BLaER1 treated with 17β-estradiol and CSF1 and Interleukin-3, amounts not matched to agents 10 nM and 100 nM (cell line): Measurements from ENCODE around the gene TMEFF1.

Experiments used
- H3K27ac ChIP-seq, 11 experiments: shearing (Covaris generic); formaldehyde crosslinking; 2 replicates each; pipeline ENCODE4 v1.8.1; 2022
- H3K27me3 ChIP-seq, 11 experiments: shearing (Covaris generic); formaldehyde crosslinking; 2 replicates each; pipeline ENCODE4 v1.8.1; 2022
- H3K36me3 ChIP-seq, 11 experiments: shearing (Covaris generic); formaldehyde crosslinking; 2 replicates each; pipeline ENCODE4 v1.8.1; 2022
- H3K4me1 ChIP-seq, 10 experiments: shearing (Covaris generic); formaldehyde crosslinking; 2 replicates each; pipeline ENCODE4 v1.8.1; 2022
- H3K4me2 ChIP-seq, 11 experiments: shearing (Covaris generic); formaldehyde crosslinking; 2 replicates each; pipeline ENCODE4 v1.8.1; 2022
- H3K4me3 ChIP-seq, 10 experiments: shearing (Covaris generic); formaldehyde crosslinking; 2 replicates each; pipeline ENCODE4 v1.8.1; 2022
- H3K9ac ChIP-seq, 11 experiments: shearing (Covaris generic); formaldehyde crosslinking; 2 replicates each; pipeline ENCODE4 v1.8.1; 2022
- H3K9me3 ChIP-seq, 11 experiments: shearing (Covaris generic); formaldehyde crosslinking; replicated peaks in 1 of 11; 2 replicates each; pipeline ENCODE4 v1.8.1; 2022
- H4K20me1 ChIP-seq, 11 experiments: shearing (Covaris generic); formaldehyde crosslinking; 2 replicates each; pipeline ENCODE4 v1.8.1; 2022
- Cebpa-rat ChIP-seq, 11 experiments: shearing (Covaris generic); IDR thresholded peaks; 2 replicates each; pipeline ENCODE4 v1.8.1; 2022

Gene TMEFF1

GRCh38 chr9:100474082-100474923 lies 1.4 kb downstream of the TMEFF1 start:
- Histone ChIP-seq H3K4me1 (peaks cover 0 to 24% (median 13%) of the 10 kb centered on the region in 10 experiments; a peak in 15 of 20 replicates), H3K27me3 (peaks cover 0 to 3% (median 0%) of the 10 kb centered on the region in 11 experiments; a peak in 2 of 22 replicates), H4K20me1 (peaks cover 0 to 5% (median 0%) of the 10 kb centered on the region in 11 experiments; a peak in 1 of 22 replicates), H3K4me2 (peak overlapping the region; percentile 74 to 100 (median 91)), H3K4me3 (peak overlapping the region; percentile 78 to 95 (median 86)), H3K27ac (peak overlapping the region in 9 of 11 experiments; percentile 64 to 83 (median 81); a peak in 17 of 22 replicates), H3K9ac (peak overlapping the region; percentile 76 to 90 (median 83)), H3K36me3 (peaks cover 0 to 12% (median 0%) of the 10 kb centered on the region in 11 experiments; a peak in 3 of 22 replicates), H3K9me3 (peaks cover 0 to 12% (median 5%) of the 10 kb centered on the region in 11 experiments; a peak in 15 of 22 replicates)
- TF ChIP-seq Cebpa-rat (IDR thresholded peaks at IDR 0.05), result no peak

- Histone ChIP-seq H3K27ac (peak overlapping the region in 1 of 11 experiments; percentile 48; a peak in 1 of 22 replicates), H3K9ac (peak overlapping the region in 2 of 11 experiments; percentile 89 to 90; a peak in 6 of 22 replicates), H3K4me2 (peak overlapping the region in 9 of 11 experiments; percentile 74 to 93 (median 90); a peak in 17 of 22 replicates), H3K4me1 (peaks cover 0 to 24% (median 13%) of the 10 kb centered on the region in 10 experiments; a peak in 15 of 20 replicates), H3K9me3 (peaks cover 5 to 18% (median 11%) of the 10 kb centered on the region in 11 experiments; a peak in 20 of 22 replicates), H3K4me3 (peak overlapping the region in 5 of 10 experiments; percentile 78 to 95 (median 91); a peak in 8 of 20 replicates), H3K27me3 (peaks cover 0 to 3% (median 0%) of the 10 kb centered on the region in 11 experiments; a peak in 2 of 22 replicates), H4K20me1 (peaks cover 0 to 5% (median 0%) of the 10 kb centered on the region in 11 experiments; a peak in 1 of 22 replicates), H3K36me3 (peaks cover 0 to 18% (median 0%) of the 10 kb centered on the region in 11 experiments; a peak in 4 of 22 replicates)
- TF ChIP-seq Cebpa-rat (IDR thresholded peaks at IDR 0.05), result no peak
These were observed 2.0 kb downstream of the TMEFF1 start for GRCh38 chr9:100474924-100475276.

- peaks cover 0 to 23% (median 13%) of the 10 kb centered on the region in 10 experiments; a peak in 15 of 20 replicates for H3K4me1 ChIP-seq
- peaks cover 0 to 24% (median 4%) of the 10 kb centered on the region in 11 experiments; a peak in 5 of 22 replicates for H3K36me3 ChIP-seq
- H3K27me3 ChIP-seq, result peaks cover 0 to 3% (median 0%) of the 10 kb centered on the region in 11 experiments; a peak in 2 of 22 replicates
- no peak for TF ChIP-seq Cebpa-rat (IDR thresholded peaks at IDR 0.05)
- peaks cover 6 to 27% (median 16%) of the 10 kb centered on the region in 11 experiments; a peak in 20 of 22 replicates for H3K9me3 ChIP-seq
- no peak overlapping the region for H3K4me2 ChIP-seq
- H3K9ac ChIP-seq, result no peak overlapping the region
- peaks cover 0 to 5% (median 0%) of the 10 kb centered on the region in 11 experiments; a peak in 1 of 22 replicates for H4K20me1 ChIP-seq
- no peak overlapping the region for H3K27ac ChIP-seq
- no peak overlapping the region for H3K4me3 ChIP-seq
These were observed 4.3 kb downstream of the TMEFF1 start for GRCh38 chr9:100477241-100477640.

GRCh38 chr9:100478192-100478591 lies 5.2 kb downstream of the TMEFF1 start:
- no peak overlapping the region for H3K4me3 ChIP-seq
- peaks cover 6 to 27% (median 16%) of the 10 kb centered on the region in 11 experiments; a peak in 20 of 22 replicates for H3K9me3 ChIP-seq
- no peak overlapping the region for H3K4me2 ChIP-seq
- no peak overlapping the region for H3K27ac ChIP-seq
- peaks cover 0 to 5% (median 0%) of the 10 kb centered on the region in 11 experiments; a peak in 1 of 22 replicates for H4K20me1 ChIP-seq
- H3K36me3 ChIP-seq, result peaks cover 0 to 24% (median 4%) of the 10 kb centered on the region in 11 experiments; a peak in 5 of 22 replicates
- H3K27me3 ChIP-seq, result no peaks in the 10 kb centered on the region; a peak in 2 of 22 replicates
- H3K9ac ChIP-seq, result no peak overlapping the region
- TF ChIP-seq Cebpa-rat (IDR thresholded peaks at IDR 0.05), result no peak
- H3K4me1 ChIP-seq, result peaks cover 0 to 18% (median 11%) of the 10 kb centered on the region in 10 experiments; a peak in 15 of 20 replicates

GRCh38 chr9:100479820-100480219 lies 6.9 kb downstream of the TMEFF1 start:
- Histone ChIP-seq H4K20me1 (0 out of 22 replicates have a peak, but pooled peaks cover 0 to 2% (median 0%) of the 10 kb centered on the region in 11 experiments), H3K9ac (no peak overlapping the region), H3K27ac (no peak overlapping the region), H3K4me2 (no peak overlapping the region), H3K4me3 (no peak overlapping the region), H3K27me3 (no peaks in the 10 kb centered on the region), H3K9me3 (peaks cover 6 to 32% (median 21%) of the 10 kb centered on the region in 11 experiments; a peak in 20 of 22 replicates), H3K4me1 (peaks cover 0 to 10% (median 3%) of the 10 kb centered on the region in 10 experiments; a peak in 12 of 20 replicates), H3K36me3 (peaks cover 0 to 24% (median 5%) of the 10 kb centered on the region in 11 experiments; a peak in 6 of 22 replicates)
- TF ChIP-seq Cebpa-rat (IDR thresholded peaks at IDR 0.05), result no peak

- no peak overlapping the region for H3K4me3 ChIP-seq
- no peak overlapping the region for H3K27ac ChIP-seq
- peaks cover 0 to 12% (median 6%) of the 10 kb centered on the region in 11 experiments; a peak in 10 of 22 replicates for H3K9me3 ChIP-seq
- no peak for TF ChIP-seq Cebpa-rat (IDR thresholded peaks at IDR 0.05)
- peaks cover 0 to 13% (median 6%) of the 10 kb centered on the region in 10 experiments; a peak in 13 of 20 replicates for H3K4me1 ChIP-seq
- H3K27me3 ChIP-seq, result no peaks in the 10 kb centered on the region
- no peak overlapping the region for H3K4me2 ChIP-seq
- H3K36me3 ChIP-seq, result peaks cover 0 to 12% (median 0%) of the 10 kb centered on the region in 11 experiments; a peak in 3 of 22 replicates
- H4K20me1 ChIP-seq, result no peaks in the 10 kb centered on the region
- H3K9ac ChIP-seq, result no peak overlapping the region
These were observed 12.2 kb downstream of the TMEFF1 start for GRCh38 chr9:100485196-100485595.

- no peak overlapping the region for H3K9ac ChIP-seq
- peaks cover 0 to 9% (median 0%) of the 10 kb centered on the region in 11 experiments; a peak in 2 of 22 replicates for H3K9me3 ChIP-seq
- no peak overlapping the region for H3K4me3 ChIP-seq
- H3K27me3 ChIP-seq, result no peaks in the 10 kb centered on the region
- peaks cover 0 to 24% (median 13%) of the 10 kb centered on the region in 10 experiments; a peak in 13 of 20 replicates for H3K4me1 ChIP-seq
- H3K4me2 ChIP-seq, result no peak overlapping the region
- H3K36me3 ChIP-seq, result peaks cover 0 to 10% (median 0%) of the 10 kb centered on the region in 11 experiments; a peak in 2 of 22 replicates
- TF ChIP-seq Cebpa-rat (IDR thresholded peaks at IDR 0.05), result no peak
- no peaks in the 10 kb centered on the region for H4K20me1 ChIP-seq
- H3K27ac ChIP-seq, result no peak overlapping the region
These were observed 13.7 kb downstream of the TMEFF1 start for GRCh38 chr9:100486479-100487176.

GRCh38 chr9:100488177-100488576 lies 15.2 kb downstream of the TMEFF1 start:
- peaks cover 0 to 9% (median 0%) of the 10 kb centered on the region in 11 experiments; a peak in 1 of 22 replicates for H3K9me3 ChIP-seq
- no peak overlapping the region for H3K27ac ChIP-seq
- H3K4me3 ChIP-seq, result no peak overlapping the region
- no peak overlapping the region for H3K9ac ChIP-seq
- H3K4me1 ChIP-seq, result peaks cover 0 to 34% (median 16%) of the 10 kb centered on the region in 10 experiments; a peak in 15 of 20 replicates
- H3K4me2 ChIP-seq, result no peak overlapping the region
- H3K27me3 ChIP-seq, result no peaks in the 10 kb centered on the region
- no peak for TF ChIP-seq Cebpa-rat (IDR thresholded peaks at IDR 0.05)
- H4K20me1 ChIP-seq, result no peaks in the 10 kb centered on the region
- H3K36me3 ChIP-seq, result peaks cover 0 to 10% (median 0%) of the 10 kb centered on the region in 11 experiments; a peak in 2 of 22 replicates
